ENCODE measurements around the gene PXDN.

DNA sequence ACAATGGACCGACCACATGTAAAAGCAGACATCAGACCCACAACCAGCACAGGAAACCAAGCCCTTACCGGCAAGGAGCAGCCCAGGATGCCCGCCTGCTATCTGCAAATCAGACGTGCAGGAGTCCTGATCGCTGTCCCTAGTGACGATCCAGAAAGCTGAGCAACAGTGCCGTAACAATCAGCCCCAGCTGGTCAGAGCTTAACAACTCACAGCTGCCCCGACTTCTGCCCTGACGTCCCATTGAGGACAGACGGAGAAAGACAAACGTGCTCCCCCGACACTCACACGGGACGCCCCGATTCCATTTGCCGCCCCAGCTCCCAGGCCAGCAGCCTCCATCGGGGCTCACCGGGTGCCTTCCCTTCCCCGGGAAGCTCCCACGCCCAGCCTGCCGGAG, 39.8 kb upstream of the PXDN start:
- TF ChIP-seq, protein P1, sequence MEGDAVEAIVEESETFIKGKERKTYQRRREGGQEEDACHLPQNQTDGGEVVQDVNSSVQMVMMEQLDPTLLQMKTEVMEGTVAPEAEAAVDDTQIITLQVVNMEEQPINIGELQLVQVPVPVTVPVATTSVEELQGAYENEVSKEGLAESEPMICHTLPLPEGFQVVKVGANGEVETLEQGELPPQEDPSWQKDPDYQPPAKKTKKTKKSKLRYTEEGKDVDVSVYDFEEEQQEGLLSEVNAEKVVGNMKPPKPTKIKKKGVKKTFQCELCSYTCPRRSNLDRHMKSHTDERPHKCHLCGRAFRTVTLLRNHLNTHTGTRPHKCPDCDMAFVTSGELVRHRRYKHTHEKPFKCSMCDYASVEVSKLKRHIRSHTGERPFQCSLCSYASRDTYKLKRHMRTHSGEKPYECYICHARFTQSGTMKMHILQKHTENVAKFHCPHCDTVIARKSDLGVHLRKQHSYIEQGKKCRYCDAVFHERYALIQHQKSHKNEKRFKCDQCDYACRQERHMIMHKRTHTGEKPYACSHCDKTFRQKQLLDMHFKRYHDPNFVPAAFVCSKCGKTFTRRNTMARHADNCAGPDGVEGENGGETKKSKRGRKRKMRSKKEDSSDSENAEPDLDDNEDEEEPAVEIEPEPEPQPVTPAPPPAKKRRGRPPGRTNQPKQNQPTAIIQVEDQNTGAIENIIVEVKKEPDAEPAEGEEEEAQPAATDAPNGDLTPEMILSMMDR (IDR thresholded peaks at IDR 0.05): no peak
- TF ChIP-seq POLR2A (IDR thresholded peaks at IDR 0.05) (no peak), POLR2AphosphoS5 (IDR thresholded peaks at IDR 0.05) (no peak)

Measured in stomach (tissue), 4 donors.